Mucosa of descending colon (tissue), 3 donors: ENCODE measurements around the gene KIF9. TPM values are rescaled to one million over a fixed set of nuclear protein-coding genes. Genes with fewer than 3 reads are reported as not detected.
"Not testable (repeated sequence)": the region's sequence is repeated elsewhere in the genome, so short reads cannot be mapped to it uniquely, and the experiment has no call there.

Experiments
- ATAC-seq: fragments of 200-7000 bp; cut with Tn5 transposase; one replicate; pipeline ENCODE4 v1.9.1; 2020; ENCODE audit warnings: mild to moderate bottlenecking, moderate library complexity
- DNase-seq, 3 donors: peaks; one replicate each; pipeline ENCODE4 v3.0.0-alpha.2; 2020
- H3K36me3 ChIP-seq: fragments of 200-600 bp; one replicate; pipeline ENCODE4 v1.8.0; 2021; ENCODE audit warnings: low read depth, mild to moderate bottlenecking
- H3K4me1 ChIP-seq: fragments of 200-600 bp; one replicate; pipeline ENCODE4 v1.8.0; 2021; ENCODE audit warnings: low read depth, mild to moderate bottlenecking
- H3K4me3 ChIP-seq: fragments of 200-600 bp; one replicate; pipeline ENCODE4 v1.8.0; 2021; ENCODE audit warnings: mild to moderate bottlenecking
- H3K9me3 ChIP-seq: fragments of 200-600 bp; one replicate; pipeline ENCODE4 v1.8.0; 2021; ENCODE audit warnings: mild to moderate bottlenecking
- CTCF ChIP-seq: fragments of 200-600 bp; IDR thresholded peaks from one replicate; pipeline ENCODE4 v1.8.0; 2022; ENCODE audit warnings: antibody characterized with exemption, mild to moderate bottlenecking
- intact Hi-C, 2 donors: fragments of 100-400 bp; cut with DNase I in 1 of 2; cut with micrococcal nuclease in 1 of 2; formaldehyde crosslinking; loops; one replicate each; pipeline versions ENCODE4 v1.11.0 to v1.11.1; 2022; cut with DNase I, micrococcal nuclease
- total RNA-seq, 3 donors: library from RNA; stranded (reverse); fragmentation: NEBNext Ultra II Directional in 2 of 3; extraction: Animal tissue kit (Norgen Biotek cat#: 25700) in 2 of 3; gene quantifications; one replicate each; pipeline versions ENCODE4 v1.2.1 to v1.2.4, GENCODE V29; 2021 to 2023
- donor health status: DM: no; HTN: no; CAD: no; lungs with moderate emphysema.
- donor health status: DM: no; HTN: no; CAD: no.
- donor health status: DM: no; HTN: yes; CAD: no.

The KIF9 gene
- total RNA-seq, 3 donors from 2014 or later = 5.8 to 9.5 (median 6.1) TPM

- DNase-seq (no peak), ATAC-seq (no peak)
- Histone ChIP-seq H3K36me3 (no peaks in the 10 kb centered on the region), H3K4me1 (no peaks in the 10 kb centered on the region), H3K4me3 (no peak overlapping the region), H3K9me3 (no peaks in the 10 kb centered on the region)
- no peak for TF ChIP-seq CTCF
- intact Hi-C loops = no loop called here
These were observed 16.7 kb downstream of the KIF9 start for GRCh38 chr3:47265725-47266428.

GRCh38 chr3:47265008-47265407, 17.6 kb downstream of the KIF9 start:
- H3K36me3 ChIP-seq = no peaks in the 10 kb centered on the region
- no peaks in the 10 kb centered on the region for H3K4me1 ChIP-seq
- no peak for TF ChIP-seq CTCF
- H3K9me3 ChIP-seq = no peaks in the 10 kb centered on the region
- no peak overlapping the region for H3K4me3 ChIP-seq
- intact Hi-C loops = no loop called here
- DNase-seq (no peak), ATAC-seq (no peak)

GRCh38 chr3:47261301-47261700, 21.3 kb downstream of the KIF9 start:
- Histone ChIP-seq H3K36me3 (no peaks in the 10 kb centered on the region), H3K4me3 (no peak overlapping the region), H3K4me1 (no peaks in the 10 kb centered on the region), H3K9me3 (no peaks in the 10 kb centered on the region)
- intact Hi-C loops = no loop called here
- TF ChIP-seq CTCF = no peak
- DNase-seq (no peak), ATAC-seq (no peak)

GRCh38 chr3:47260605-47261004, 22.0 kb downstream of the KIF9 start:
- Histone ChIP-seq H3K4me3 (no peak overlapping the region), H3K4me1 (no peaks in the 10 kb centered on the region), H3K36me3 (no peaks in the 10 kb centered on the region), H3K9me3 (no peaks in the 10 kb centered on the region)
- no peak for DNase-seq
- ATAC-seq = no peak
- no peak for TF ChIP-seq CTCF
- intact Hi-C loops = no loop called here

GRCh38 chr3:47259114-47259513, 23.5 kb downstream of the KIF9 start:
- no peak for DNase-seq
- Histone ChIP-seq H3K9me3 (no peaks in the 10 kb centered on the region), H3K4me1 (no peaks in the 10 kb centered on the region), H3K4me3 (no peak overlapping the region), H3K36me3 (no peaks in the 10 kb centered on the region)
- TF ChIP-seq CTCF = no peak
- intact Hi-C loops = no loop called here
- ATAC-seq = no peak

- H3K4me3 ChIP-seq, H3K4me1 ChIP-seq, intact Hi-C loops, H3K36me3 ChIP-seq, DNase-seq, ATAC-seq, H3K9me3 ChIP-seq: not testable (repeated sequence)
These were observed 26.3 kb downstream of the KIF9 start for GRCh38 chr3:47256331-47256730.
